DOHH2 (cell line): ENCODE data around the gene ZSCAN12.
"Not testable (repeated sequence)": the region's sequence is repeated elsewhere in the genome, so short reads cannot be mapped to it uniquely, and the experiment has no call there.

ENCODE experiments used
- H3F3A ChIP-seq: fragments of 200-600 bp; sonication (generic), shearing (Covaris generic); 2 replicates; pipeline ENCODE4 v1.6.0; 2016; ENCODE audit warnings: antibody characterized with exemption, mild to moderate bottlenecking; ENCODE audit not compliant: control insufficient read depth, insufficient read depth
- H3K27ac ChIP-seq: fragments of 200-600 bp; sonication (generic); 2 replicates; pipeline ENCODE4 v1.5.1; 2014; ENCODE audit warnings: low read depth, mild to moderate bottlenecking, low read length, moderate library complexity
- H3K27me3 ChIP-seq: fragments of 200-600 bp; sonication (generic); 2 replicates; pipeline ENCODE4 v1.6.1; 2014; ENCODE audit warnings: mild to moderate bottlenecking, low read length, mixed read lengths; ENCODE audit not compliant: control insufficient read depth
- H3K36me3 ChIP-seq: fragments of 200-600 bp; sonication (generic); 2 replicates; pipeline ENCODE4 v1.6.1; 2014; ENCODE audit warnings: mild to moderate bottlenecking, low read length, moderate library complexity, mixed read lengths; ENCODE audit not compliant: control insufficient read depth
- H3K4me1 ChIP-seq: fragments of 200-600 bp; sonication (generic); 2 replicates; pipeline ENCODE4 v1.6.1; 2014; ENCODE audit warnings: mild to moderate bottlenecking, low read length, mixed read lengths; ENCODE audit not compliant: control insufficient read depth
- H3K4me2 ChIP-seq: fragments of 200-600 bp; sonication (generic); 2 replicates; pipeline ENCODE4 v1.6.0; 2014; ENCODE audit warnings: mild to moderate bottlenecking, low read length, moderate library complexity
- H3K4me3 ChIP-seq: fragments of 200-600 bp; sonication (generic); 2 replicates; pipeline ENCODE4 v1.5.1; 2014; ENCODE audit warnings: mild to moderate bottlenecking, low read length, mixed read lengths
- H3K79me2 ChIP-seq: fragments of 200-600 bp; sonication (generic); 2 replicates; pipeline ENCODE4 v1.6.1; 2014; ENCODE audit warnings: mild to moderate bottlenecking, low read length, mixed read lengths; ENCODE audit not compliant: control insufficient read depth
- H3K9me2 ChIP-seq: fragments of 200-600 bp; sonication (generic); replicated peaks from 2 replicates; pipeline ENCODE4 v1.6.1; 2014; ENCODE audit warnings: mild to moderate bottlenecking, low read length, mixed read lengths; ENCODE audit not compliant: control insufficient read depth
- H3K9me3 ChIP-seq: fragments of 200-600 bp; sonication (generic); 2 replicates; pipeline ENCODE4 v1.6.1; 2014; ENCODE audit warnings: antibody characterized with exemption, low read length, mixed read lengths; ENCODE audit not compliant: control insufficient read depth, insufficient read depth
- H4K20me1 ChIP-seq: fragments of 200-600 bp; sonication (generic); 2 replicates; pipeline ENCODE4 v1.6.0; 2014; ENCODE audit warnings: low read depth, mild to moderate bottlenecking, antibody characterized with exemption, low read length, moderate library complexity; ENCODE audit not compliant: control insufficient read depth, insufficient read depth
- EZH2phosphoT487 ChIP-seq: fragments of 200-600 bp; sonication (generic); IDR thresholded peaks from 2 replicates; pipeline ENCODE4 v1.6.1; 2017; ENCODE audit warnings: borderline replicate concordance, mild to moderate bottlenecking, antibody characterized with exemption, low read length, moderate library complexity, mixed read lengths
- TF ChIP-seq, protein P1 (sequence below): fragments of 200-600 bp; sonication (generic); IDR thresholded peaks from one replicate; pipeline ENCODE4 v1.5.1; 2014; ENCODE audit warnings: antibody characterized with exemption, mild to moderate bottlenecking, low read depth, low read length; ENCODE audit not compliant: poor library complexity, severe bottlenecking

Gene ZSCAN12

DNA sequence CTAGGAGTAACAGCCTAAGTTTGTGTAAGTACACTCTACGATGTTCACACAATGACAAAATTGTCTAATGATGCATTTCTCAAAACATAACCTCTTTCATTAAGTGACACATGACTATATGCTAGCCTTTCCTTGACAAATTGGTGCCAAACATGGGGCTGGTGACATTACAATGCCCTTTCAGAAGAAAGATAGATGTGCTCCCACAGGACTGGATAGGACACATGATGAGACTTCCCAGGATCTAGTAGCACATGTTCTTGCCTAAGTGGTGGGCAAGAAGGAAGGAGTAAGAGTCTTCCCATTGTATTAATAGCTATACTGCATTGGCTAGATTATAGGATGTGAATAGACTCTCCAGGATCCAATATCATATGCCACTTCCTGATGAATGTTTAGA, 28.3 kb downstream of the ZSCAN12 start:
- 0 out of 2 replicates have a peak, but pooled peaks cover 4% of the 10 kb centered on the region for H3F3A ChIP-seq
- H3K27ac ChIP-seq, result no peak overlapping the region
- TF ChIP-seq, protein P1, sequence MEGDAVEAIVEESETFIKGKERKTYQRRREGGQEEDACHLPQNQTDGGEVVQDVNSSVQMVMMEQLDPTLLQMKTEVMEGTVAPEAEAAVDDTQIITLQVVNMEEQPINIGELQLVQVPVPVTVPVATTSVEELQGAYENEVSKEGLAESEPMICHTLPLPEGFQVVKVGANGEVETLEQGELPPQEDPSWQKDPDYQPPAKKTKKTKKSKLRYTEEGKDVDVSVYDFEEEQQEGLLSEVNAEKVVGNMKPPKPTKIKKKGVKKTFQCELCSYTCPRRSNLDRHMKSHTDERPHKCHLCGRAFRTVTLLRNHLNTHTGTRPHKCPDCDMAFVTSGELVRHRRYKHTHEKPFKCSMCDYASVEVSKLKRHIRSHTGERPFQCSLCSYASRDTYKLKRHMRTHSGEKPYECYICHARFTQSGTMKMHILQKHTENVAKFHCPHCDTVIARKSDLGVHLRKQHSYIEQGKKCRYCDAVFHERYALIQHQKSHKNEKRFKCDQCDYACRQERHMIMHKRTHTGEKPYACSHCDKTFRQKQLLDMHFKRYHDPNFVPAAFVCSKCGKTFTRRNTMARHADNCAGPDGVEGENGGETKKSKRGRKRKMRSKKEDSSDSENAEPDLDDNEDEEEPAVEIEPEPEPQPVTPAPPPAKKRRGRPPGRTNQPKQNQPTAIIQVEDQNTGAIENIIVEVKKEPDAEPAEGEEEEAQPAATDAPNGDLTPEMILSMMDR, result no peak
- no peak for TF ChIP-seq EZH2phosphoT487
- no peak overlapping the region for H3K4me2 ChIP-seq
- no peaks in the 10 kb centered on the region for H3K27me3 ChIP-seq
- H3K79me2 ChIP-seq, result no peaks in the 10 kb centered on the region
- no peaks in the 10 kb centered on the region for H4K20me1 ChIP-seq
- peaks cover 22% of the 10 kb centered on the region for H3K4me1 ChIP-seq
- peaks cover 7% of the 10 kb centered on the region; the same call in 1 of the 2 replicates for H3K36me3 ChIP-seq
- no peak overlapping the region for H3K4me3 ChIP-seq
- H3K9me3 ChIP-seq, result no peaks in the 10 kb centered on the region
- H3K9me2 ChIP-seq, result no peaks in the 10 kb centered on the region

DNA sequence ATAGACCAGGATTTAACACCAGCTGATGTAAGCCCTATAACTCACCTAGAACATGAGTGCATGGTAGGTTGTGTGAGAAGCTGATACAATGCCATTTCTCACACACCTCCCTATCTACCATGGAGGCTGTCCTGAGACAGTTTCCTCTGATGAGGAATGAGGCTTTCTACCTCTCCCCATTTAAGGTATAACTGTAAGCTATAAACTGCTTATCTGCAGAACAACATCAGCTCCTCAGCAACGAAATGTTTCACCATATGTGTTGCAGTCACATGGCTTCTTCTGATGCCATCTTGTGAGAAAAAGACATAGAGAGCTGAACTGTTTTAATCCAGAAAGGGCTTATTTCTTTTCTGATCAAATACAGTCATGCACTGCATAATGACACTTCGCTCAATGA, 29.1 kb downstream of the ZSCAN12 start:
- H3K4me2 ChIP-seq, result no peak overlapping the region
- TF ChIP-seq, protein P1, result no peak
- TF ChIP-seq EZH2phosphoT487, result no peak
- H3K4me3 ChIP-seq, result no peak overlapping the region

DNA sequence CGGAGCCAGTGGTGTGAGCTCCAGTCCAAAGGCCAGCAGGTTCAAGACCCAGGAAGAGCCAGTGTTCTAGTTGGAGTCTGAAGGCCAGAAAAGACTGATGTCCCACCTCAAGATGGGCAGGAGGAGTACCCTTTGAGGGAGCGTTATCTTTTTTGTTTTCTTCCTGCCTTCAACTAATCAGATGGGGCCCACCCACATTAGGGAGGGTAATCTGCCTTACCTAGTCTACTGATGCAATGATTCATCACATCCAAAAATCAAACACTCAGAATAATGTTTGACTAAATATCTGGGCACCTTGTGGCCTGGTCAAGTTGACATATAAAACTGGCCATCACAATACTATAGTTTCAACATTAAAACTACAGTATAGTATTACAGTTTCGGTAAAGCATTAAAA, 30.1 kb downstream of the ZSCAN12 start:
- H3K4me1 ChIP-seq, result peaks cover 22% of the 10 kb centered on the region
- H3K27ac ChIP-seq, result no peak overlapping the region
- H3K9me3 ChIP-seq, result no peaks in the 10 kb centered on the region
- no peaks in the 10 kb centered on the region for H3K27me3 ChIP-seq
- H3K79me2 ChIP-seq, result no peaks in the 10 kb centered on the region
- no peak overlapping the region for H3K4me3 ChIP-seq
- TF ChIP-seq, protein P1, result no peak
- TF ChIP-seq EZH2phosphoT487, result no peak
- H4K20me1 ChIP-seq, result no peaks in the 10 kb centered on the region
- H3K4me2 ChIP-seq, result no peak overlapping the region
- H3K36me3 ChIP-seq, result peaks cover 19% of the 10 kb centered on the region
- H3F3A ChIP-seq, result 0 out of 2 replicates have a peak, but pooled peaks cover 4% of the 10 kb centered on the region
- no peaks in the 10 kb centered on the region for H3K9me2 ChIP-seq

More for the DNA sequence above, 29.1 kb downstream of the ZSCAN12 start:
- H3K9me2 ChIP-seq, result no peaks in the 10 kb centered on the region
- no peak overlapping the region for H3K27ac ChIP-seq
- H4K20me1 ChIP-seq, result no peaks in the 10 kb centered on the region
- H3F3A ChIP-seq, result 0 out of 2 replicates have a peak, but pooled peaks cover 4% of the 10 kb centered on the region
- peaks cover 22% of the 10 kb centered on the region for H3K4me1 ChIP-seq
- no peaks in the 10 kb centered on the region for H3K27me3 ChIP-seq
- no peaks in the 10 kb centered on the region for H3K9me3 ChIP-seq
- peaks cover 13% of the 10 kb centered on the region for H3K36me3 ChIP-seq
- no peaks in the 10 kb centered on the region for H3K79me2 ChIP-seq

DNA sequence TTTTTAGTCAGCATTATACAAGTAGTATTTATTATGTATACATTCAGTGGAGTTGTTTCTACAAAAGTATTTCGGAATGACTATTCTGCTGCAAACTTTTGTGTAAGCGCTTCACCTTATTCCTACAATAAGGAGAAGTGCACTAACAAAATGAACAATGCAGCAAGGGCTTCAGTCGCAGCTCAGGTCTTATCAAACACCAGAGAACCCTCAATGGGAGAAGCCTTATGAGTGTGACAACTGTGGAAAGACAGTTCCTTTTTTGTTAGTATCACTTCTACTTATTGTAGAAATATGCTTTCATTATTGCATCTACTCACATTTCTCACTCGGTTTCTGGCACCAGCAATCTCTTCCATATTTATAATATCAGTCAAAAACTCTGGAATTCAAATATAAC, 31.0 kb downstream of the ZSCAN12 start:
- no peaks in the 10 kb centered on the region for H3F3A ChIP-seq
- no peaks in the 10 kb centered on the region for H3K79me2 ChIP-seq
- no peaks in the 10 kb centered on the region for H3K27me3 ChIP-seq
- no peak for TF ChIP-seq EZH2phosphoT487
- TF ChIP-seq, protein P1, result no peak
- H3K27ac ChIP-seq, result no peak overlapping the region
- H3K36me3 ChIP-seq, result peaks cover 26% of the 10 kb centered on the region
- H3K9me3 ChIP-seq, result no peaks in the 10 kb centered on the region
- no peaks in the 10 kb centered on the region for H4K20me1 ChIP-seq
- no peaks in the 10 kb centered on the region for H3K9me2 ChIP-seq
- H3K4me2 ChIP-seq, result no peak overlapping the region
- H3K4me1 ChIP-seq, result peaks cover 22% of the 10 kb centered on the region
- H3K4me3 ChIP-seq, result no peak overlapping the region

DNA sequence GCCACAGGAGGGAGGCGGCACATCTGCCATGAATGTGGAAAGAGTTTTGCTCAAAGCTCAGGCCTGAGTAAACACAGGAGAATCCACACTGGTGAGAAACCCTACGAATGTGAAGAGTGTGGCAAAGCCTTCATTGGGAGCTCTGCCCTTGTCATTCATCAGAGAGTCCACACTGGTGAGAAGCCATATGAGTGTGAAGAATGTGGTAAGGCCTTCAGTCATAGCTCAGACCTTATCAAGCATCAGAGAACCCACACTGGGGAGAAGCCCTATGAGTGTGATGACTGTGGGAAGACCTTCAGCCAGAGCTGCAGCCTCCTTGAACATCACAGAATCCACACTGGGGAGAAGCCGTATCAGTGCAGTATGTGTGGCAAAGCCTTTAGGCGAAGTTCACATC, 34.0 kb downstream of the ZSCAN12 start:
- H3K79me2 ChIP-seq, H3K4me1 ChIP-seq, H3K4me3 ChIP-seq, H3F3A ChIP-seq, H3K9me3 ChIP-seq, H3K9me2 ChIP-seq, H3K4me2 ChIP-seq, H3K27ac ChIP-seq, H3K27me3 ChIP-seq, H4K20me1 ChIP-seq: not testable (repeated sequence)
- peaks cover 28% of the 10 kb centered on the region for H3K36me3 ChIP-seq
